DMS153 (cell line): ENCODE results near the gene GOLGA6C.
"Not testable (repeated sequence)": the region's sequence is repeated elsewhere in the genome, so short reads cannot be mapped to it uniquely, and the experiment has no call there.

Experiments used
- DNase-seq: peaks from one replicate; lab custom pipeline; 2025; lab: John Stamatoyannopoulos, UW

GOLGA6C gene

GRCh38 chr15:75319231-75319897 lies 61.2 kb downstream of the GOLGA6C start:
- DNase-seq: not testable (repeated sequence)
